Measurements from ENCODE around the gene FES.

The FES gene

GRCh38 chr15:90930861-90931574 lies 46.7 kb downstream of the FES start:
- Histone ChIP-seq H3K9me3 (ENCODE audit: control insufficient read depth, low read length) (no peaks in the 10 kb centered on the region), H3K4me3 (ENCODE audit: insufficient read depth, low read depth, low read length, poor library complexity, severe bottlenecking) (peak overlapping the region; percentile 74), H3K4me1 (ENCODE audit: control insufficient read depth, insufficient read depth, low read length, poor library complexity, severe bottlenecking) (peaks cover 39% of the 10 kb centered on the region), H3K27ac (ENCODE audit: insufficient read depth, low read length, poor library complexity, severe bottlenecking) (peak overlapping the region; percentile 83), H3K36me3 (ENCODE audit: control insufficient read depth, insufficient read depth, low read length) (no peaks in the 10 kb centered on the region), H3K27me3 (replicated peaks; ENCODE audit: control insufficient read depth, insufficient read depth, low read length, poor library complexity, severe bottlenecking) (no peaks in the 10 kb centered on the region)
- DNase-seq = no peak

- peak overlapping the region; percentile 83 for H3K27ac ChIP-seq (ENCODE audit: insufficient read depth, low read length, poor library complexity, severe bottlenecking)
- H3K4me3 ChIP-seq (ENCODE audit: insufficient read depth, low read depth, low read length, poor library complexity, severe bottlenecking) = peak overlapping the region; percentile 74
- peaks cover 43% of the 10 kb centered on the region for H3K4me1 ChIP-seq (ENCODE audit: control insufficient read depth, insufficient read depth, low read length, poor library complexity, severe bottlenecking)
- no peak for DNase-seq
- no peaks in the 10 kb centered on the region for H3K27me3 ChIP-seq (replicated peaks; ENCODE audit: control insufficient read depth, insufficient read depth, low read length, poor library complexity, severe bottlenecking)
- no peaks in the 10 kb centered on the region for H3K9me3 ChIP-seq (ENCODE audit: control insufficient read depth, low read length)
- H3K36me3 ChIP-seq (ENCODE audit: control insufficient read depth, insufficient read depth, low read length) = no peaks in the 10 kb centered on the region
Observed at GRCh38 chr15:90931575-90931827, 47.2 kb downstream of the FES start.

DNA sequence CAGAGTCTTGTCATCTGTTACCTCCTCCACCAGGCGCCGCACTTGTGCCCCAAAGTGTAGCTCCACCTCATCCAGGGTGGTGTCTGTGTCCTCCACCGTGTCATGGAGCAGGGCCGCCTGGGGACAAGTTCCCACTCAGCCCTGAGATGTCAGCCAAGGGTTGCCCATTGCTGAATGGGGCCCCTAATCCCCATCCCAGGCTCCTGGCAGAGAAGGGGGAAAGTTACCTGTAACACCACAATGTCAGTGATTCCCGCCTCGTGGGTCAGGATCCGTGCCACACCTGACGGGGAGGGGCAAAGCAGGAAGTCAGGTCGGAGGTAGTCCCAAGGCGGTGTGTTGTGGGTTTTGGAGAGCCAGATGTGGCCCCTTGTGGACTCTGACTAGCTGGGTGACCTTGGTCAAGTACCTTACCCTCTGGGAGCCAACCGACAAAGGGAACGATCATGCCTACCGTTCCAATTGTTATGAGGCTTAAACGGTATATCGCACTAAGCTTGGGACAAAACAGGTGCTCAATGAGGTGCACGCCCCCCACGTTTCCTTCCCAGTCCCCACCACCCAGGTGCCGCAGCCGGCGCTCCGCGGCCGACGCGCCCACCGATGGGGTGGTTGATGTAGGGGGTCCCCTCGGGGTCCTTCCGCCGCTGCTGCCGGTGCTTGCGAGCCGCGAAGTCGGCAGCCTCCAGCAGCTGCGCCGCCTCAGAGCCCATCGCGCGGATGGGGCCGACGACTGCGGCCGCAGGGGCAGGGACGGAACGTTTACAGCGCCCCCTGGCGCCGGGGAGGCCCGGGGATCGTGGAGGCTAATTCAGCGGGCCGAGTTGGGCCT lies 47.7 kb downstream of the FES start, which contains the start of gene HDDC3:
HDDC3 (minus strand) TSS at position 722 of the 832 bp plus-strand sequence; CDS start at position 713, 9 bp downstream.
- H3K36me3 ChIP-seq (ENCODE audit: control insufficient read depth, insufficient read depth, low read length) = no peaks in the 10 kb centered on the region
- H3K27ac ChIP-seq (ENCODE audit: insufficient read depth, low read length, poor library complexity, severe bottlenecking) = peak within 1 kb of the TSS; percentile 83
- H3K9me3 ChIP-seq (ENCODE audit: control insufficient read depth, low read length) = no peaks in the 10 kb centered on the region
- peak; percentile 71 to 82 (median 76) for DNase-seq
- peaks cover 43% of the 10 kb centered on the region for H3K4me1 ChIP-seq (ENCODE audit: control insufficient read depth, insufficient read depth, low read length, poor library complexity, severe bottlenecking)
- H3K4me3 ChIP-seq (ENCODE audit: insufficient read depth, low read depth, low read length, poor library complexity, severe bottlenecking) = peak within 1 kb of the TSS; percentile 74
- H3K27me3 ChIP-seq (replicated peaks; ENCODE audit: control insufficient read depth, insufficient read depth, low read length, poor library complexity, severe bottlenecking) = no peaks in the 10 kb centered on the region

DNA sequence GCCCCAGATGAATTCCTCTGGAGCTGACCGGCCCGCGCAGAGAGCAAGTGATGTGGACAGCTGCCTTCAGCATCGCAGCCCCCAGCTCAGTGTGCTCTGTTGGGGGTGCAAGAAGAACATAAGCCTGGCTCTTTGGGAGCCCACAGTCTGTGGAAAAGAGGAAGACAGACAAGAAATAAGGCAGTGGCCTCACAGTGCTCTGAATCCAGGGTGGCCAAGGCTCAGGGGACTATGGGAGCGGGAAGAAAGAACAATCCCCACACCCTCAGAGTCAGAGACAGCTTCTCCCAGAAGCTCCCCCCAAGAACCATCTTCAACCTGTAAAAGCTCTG lies 48.3 kb downstream of the FES start:
- Histone ChIP-seq H3K36me3 (ENCODE audit: control insufficient read depth, insufficient read depth, low read length) (no peaks in the 10 kb centered on the region), H3K27ac (ENCODE audit: insufficient read depth, low read length, poor library complexity, severe bottlenecking) (peak overlapping the region; percentile 83), H3K4me1 (ENCODE audit: control insufficient read depth, insufficient read depth, low read length, poor library complexity, severe bottlenecking) (peaks cover 43% of the 10 kb centered on the region), H3K4me3 (ENCODE audit: insufficient read depth, low read depth, low read length, poor library complexity, severe bottlenecking) (peak overlapping the region; percentile 74), H3K27me3 (replicated peaks; ENCODE audit: control insufficient read depth, insufficient read depth, low read length, poor library complexity, severe bottlenecking) (no peaks in the 10 kb centered on the region), H3K9me3 (ENCODE audit: control insufficient read depth, low read length) (no peaks in the 10 kb centered on the region)
- no peak for DNase-seq

DNA sequence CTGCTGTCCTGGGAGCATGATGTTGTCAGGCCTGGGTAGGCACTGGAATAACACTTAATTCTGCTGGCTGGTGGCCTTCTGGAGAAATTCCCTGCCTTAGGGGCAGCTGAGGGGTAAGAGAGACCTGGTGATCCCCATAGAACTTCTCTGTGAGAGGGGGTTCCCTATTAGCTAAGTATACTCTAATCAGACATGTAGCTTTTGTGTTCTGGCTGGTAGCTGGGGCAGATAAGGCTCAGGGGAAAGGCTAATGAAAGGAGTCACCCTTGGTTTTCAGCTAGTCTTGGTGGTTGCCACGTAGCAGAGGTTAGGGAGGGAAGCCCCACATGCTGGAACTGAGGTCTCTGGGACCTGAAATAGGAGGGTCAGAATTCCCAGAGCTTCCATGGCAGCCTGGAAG lies 49.0 kb downstream of the FES start:
- no peak overlapping the region for H3K4me3 ChIP-seq (ENCODE audit: insufficient read depth, low read depth, low read length, poor library complexity, severe bottlenecking)
- no peak overlapping the region for H3K27ac ChIP-seq (ENCODE audit: insufficient read depth, low read length, poor library complexity, severe bottlenecking)
- H3K36me3 ChIP-seq (ENCODE audit: control insufficient read depth, insufficient read depth, low read length) = peaks cover 2% of the 10 kb centered on the region
- H3K4me1 ChIP-seq (ENCODE audit: control insufficient read depth, insufficient read depth, low read length, poor library complexity, severe bottlenecking) = peaks cover 43% of the 10 kb centered on the region
- H3K27me3 ChIP-seq (replicated peaks; ENCODE audit: control insufficient read depth, insufficient read depth, low read length, poor library complexity, severe bottlenecking) = no peaks in the 10 kb centered on the region
- no peaks in the 10 kb centered on the region for H3K9me3 ChIP-seq (ENCODE audit: control insufficient read depth, low read length)
- no peak for DNase-seq

DNA sequence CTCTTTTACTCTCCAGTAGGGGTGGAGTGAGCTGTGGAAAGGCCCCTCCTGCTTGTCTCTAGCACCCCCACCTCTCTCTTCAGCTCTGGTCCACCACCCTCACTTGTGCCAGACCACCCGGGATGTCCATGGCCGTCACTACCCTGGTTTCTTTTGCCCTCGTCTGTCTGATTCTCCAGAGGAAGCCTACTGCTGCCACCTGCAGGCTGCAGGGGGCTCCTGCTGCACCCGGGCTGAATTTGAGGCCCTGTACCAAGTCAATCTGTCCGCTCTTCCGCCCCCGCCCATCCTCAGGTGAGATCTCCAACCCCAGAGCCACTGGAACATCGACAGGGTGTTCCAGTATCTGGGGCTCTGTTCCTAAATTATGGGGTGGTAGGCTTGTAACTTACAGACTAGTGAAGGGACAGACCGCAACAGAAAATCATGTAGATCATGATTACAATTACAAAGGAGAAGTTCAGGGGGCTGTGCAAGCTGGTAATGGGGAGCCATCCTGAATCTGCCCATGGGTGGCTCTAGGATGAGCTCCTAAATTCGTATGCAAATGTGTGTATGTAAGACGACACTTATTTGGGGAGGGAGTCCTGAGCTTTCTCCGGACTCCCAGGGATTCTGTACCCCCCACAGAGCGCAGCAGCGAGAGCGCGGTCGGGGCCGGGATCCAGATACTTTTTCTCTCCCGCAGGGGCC lies 50.1 kb downstream of the FES start:
- H3K4me3 ChIP-seq (ENCODE audit: insufficient read depth, low read depth, low read length, poor library complexity, severe bottlenecking) = peak overlapping the region; percentile 71
- H3K36me3 ChIP-seq (ENCODE audit: control insufficient read depth, insufficient read depth, low read length) = peaks cover 6% of the 10 kb centered on the region
- H3K27me3 ChIP-seq (replicated peaks; ENCODE audit: control insufficient read depth, insufficient read depth, low read length, poor library complexity, severe bottlenecking) = no peaks in the 10 kb centered on the region
- H3K9me3 ChIP-seq (ENCODE audit: control insufficient read depth, low read length) = no peaks in the 10 kb centered on the region
- peaks cover 43% of the 10 kb centered on the region for H3K4me1 ChIP-seq (ENCODE audit: control insufficient read depth, insufficient read depth, low read length, poor library complexity, severe bottlenecking)
- peak overlapping the region; percentile 79 for H3K27ac ChIP-seq (ENCODE audit: insufficient read depth, low read length, poor library complexity, severe bottlenecking)
- DNase-seq = peak; percentile 60 to 77 (median 71)

DNA sequence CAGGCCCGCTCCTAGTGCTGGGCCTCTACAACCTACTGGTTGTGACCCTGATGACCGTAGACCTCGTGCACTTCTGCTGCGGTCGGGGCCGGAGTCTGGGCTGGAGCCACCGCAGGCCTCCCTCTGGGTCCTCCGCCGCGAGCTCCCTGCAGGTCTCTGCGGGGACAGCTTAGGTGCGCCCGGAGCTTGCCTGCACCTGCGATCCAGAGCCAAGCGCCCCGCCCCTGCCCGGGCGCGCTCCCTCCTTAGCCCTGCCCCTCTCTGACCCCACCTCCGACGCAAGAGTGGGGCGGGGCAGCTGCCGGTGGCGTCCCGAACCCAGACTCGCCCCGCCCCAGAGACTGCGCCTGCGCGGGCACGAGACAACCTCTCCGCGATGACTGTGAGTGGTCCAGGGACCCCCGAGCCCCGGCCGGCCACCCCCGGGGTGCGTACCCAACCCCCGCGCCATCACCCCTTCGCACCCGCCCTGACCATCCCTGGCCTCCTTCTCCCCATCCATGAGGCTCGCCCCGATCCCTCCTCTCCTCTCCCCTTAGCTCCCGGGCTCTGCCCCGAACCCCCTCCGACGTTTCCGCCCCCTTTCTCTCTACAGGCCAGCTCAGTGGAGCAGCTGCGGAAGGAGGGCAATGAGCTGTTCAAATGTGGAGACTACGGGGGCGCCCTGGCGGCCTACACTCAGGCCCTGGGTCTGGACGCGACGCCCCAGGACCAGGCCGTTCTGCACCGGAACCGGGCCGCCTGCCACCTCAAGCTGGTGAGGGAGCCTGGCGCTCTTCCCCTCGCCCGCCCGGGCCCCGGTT lies 50.8 kb downstream of the FES start, which contains the start of gene UNC45A:
UNC45A (plus strand) TSS at position 337 of the 803 bp plus-strand sequence; CDS start at position 377, 40 bp downstream.
- peaks cover 42% of the 10 kb centered on the region for H3K4me1 ChIP-seq (ENCODE audit: control insufficient read depth, insufficient read depth, low read length, poor library complexity, severe bottlenecking)
- peak within 1 kb of the TSS; percentile 79 for H3K27ac ChIP-seq (ENCODE audit: insufficient read depth, low read length, poor library complexity, severe bottlenecking)
- peak within 1 kb of the TSS; percentile 71 for H3K4me3 ChIP-seq (ENCODE audit: insufficient read depth, low read depth, low read length, poor library complexity, severe bottlenecking)
- H3K36me3 ChIP-seq (ENCODE audit: control insufficient read depth, insufficient read depth, low read length) = peaks cover 13% of the 10 kb centered on the region
- no peaks in the 10 kb centered on the region for H3K27me3 ChIP-seq (replicated peaks; ENCODE audit: control insufficient read depth, insufficient read depth, low read length, poor library complexity, severe bottlenecking)
- DNase-seq = peak; percentile 87 to 93 (median 91)
- no peaks in the 10 kb centered on the region for H3K9me3 ChIP-seq (ENCODE audit: control insufficient read depth, low read length)

DNA sequence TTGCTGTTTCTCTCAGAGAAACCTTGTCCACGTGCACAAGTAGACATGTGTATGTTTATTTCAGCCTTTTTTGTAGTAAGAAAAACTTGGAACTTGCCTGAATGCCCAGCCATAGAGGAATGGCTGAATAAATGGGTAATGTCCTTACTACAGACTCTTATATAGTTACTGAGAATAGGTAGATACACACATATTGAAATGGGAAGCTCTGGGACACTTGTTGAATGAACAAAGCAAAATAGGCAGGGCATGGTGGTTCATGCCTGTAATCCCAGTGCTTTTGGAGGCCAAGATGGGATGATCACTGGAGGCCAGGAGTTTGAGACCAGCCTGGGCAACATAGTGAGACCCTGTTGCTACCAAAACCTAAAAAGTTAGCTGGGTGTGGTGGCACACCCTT lies 52.5 kb downstream of the FES start:
- Histone ChIP-seq H3K27me3 (replicated peaks; ENCODE audit: control insufficient read depth, insufficient read depth, low read length, poor library complexity, severe bottlenecking) (no peaks in the 10 kb centered on the region), H3K9me3 (ENCODE audit: control insufficient read depth, low read length) (no peaks in the 10 kb centered on the region), H3K36me3 (ENCODE audit: control insufficient read depth, insufficient read depth, low read length) (peaks cover 30% of the 10 kb centered on the region), H3K4me1 (ENCODE audit: control insufficient read depth, insufficient read depth, low read length, poor library complexity, severe bottlenecking) (peaks cover 27% of the 10 kb centered on the region), H3K4me3 (ENCODE audit: insufficient read depth, low read depth, low read length, poor library complexity, severe bottlenecking) (no peak overlapping the region), H3K27ac (ENCODE audit: insufficient read depth, low read length, poor library complexity, severe bottlenecking) (no peak overlapping the region)
- no peak for DNase-seq

GRCh38 chr15:90938261-90938660 lies 54.0 kb downstream of the FES start:
- peaks cover 22% of the 10 kb centered on the region for H3K4me1 ChIP-seq (ENCODE audit: control insufficient read depth, insufficient read depth, low read length, poor library complexity, severe bottlenecking)
- no peak for DNase-seq
- H3K36me3 ChIP-seq (ENCODE audit: control insufficient read depth, insufficient read depth, low read length) = peaks cover 44% of the 10 kb centered on the region
- no peak overlapping the region for H3K4me3 ChIP-seq (ENCODE audit: insufficient read depth, low read depth, low read length, poor library complexity, severe bottlenecking)
- no peak overlapping the region for H3K27ac ChIP-seq (ENCODE audit: insufficient read depth, low read length, poor library complexity, severe bottlenecking)
- H3K27me3 ChIP-seq (replicated peaks; ENCODE audit: control insufficient read depth, insufficient read depth, low read length, poor library complexity, severe bottlenecking) = no peaks in the 10 kb centered on the region
- no peaks in the 10 kb centered on the region for H3K9me3 ChIP-seq (ENCODE audit: control insufficient read depth, low read length)
